Osteoblast (primary cell): ENCODE data around the gene ZNF280A. TPM values are rescaled to one million over a fixed set of nuclear protein-coding genes. Genes with fewer than 3 reads are reported as not detected.

Source experiments
- DNase-seq: peaks from one replicate; pipeline ENCODE4 v3.0.0; 2011; ENCODE audit warnings: low spot score, mixed read lengths; ENCODE audit not compliant: insufficient read length; ENCODE audit errors: missing footprints
- H2AFZ ChIP-seq: 2 replicates; pipeline ENCODE4 v1.6.0; 2011; ENCODE audit warnings: mild to moderate bottlenecking, low read length
- H3K27ac ChIP-seq: 2 replicates; pipeline ENCODE4 v1.5.1; 2011; ENCODE audit warnings: mild to moderate bottlenecking, low read depth, low read length, moderate library complexity
- H3K27me3 ChIP-seq: 2 replicates; pipeline ENCODE4 v1.6.0; 2012; ENCODE audit warnings: mild to moderate bottlenecking, control low read depth, inconsistent platforms, low read length, moderate library complexity; ENCODE audit not compliant: insufficient read depth
- H3K36me3 ChIP-seq: 2 replicates; pipeline ENCODE4 v1.5.1; 2011; ENCODE audit warnings: mild to moderate bottlenecking, low read length, control low read depth, moderate library complexity; ENCODE audit not compliant: insufficient read depth
- H3K4me1 ChIP-seq: 2 replicates; pipeline ENCODE4 v1.5.1; 2011; ENCODE audit warnings: mild to moderate bottlenecking, low read length, control low read depth, moderate library complexity; ENCODE audit not compliant: insufficient read depth
- H3K4me2 ChIP-seq: 2 replicates; pipeline ENCODE4 v1.6.0; 2011; ENCODE audit warnings: mild to moderate bottlenecking, low read length; ENCODE audit not compliant: insufficient read depth
- H3K4me3 ChIP-seq: fragments of 200-600 bp; sonication (generic); 3 replicates; pipeline ENCODE4 v1.5.1; 2012; ENCODE audit warnings: mild to moderate bottlenecking, low read length, inconsistent platforms; ENCODE audit not compliant: insufficient read depth
- H3K79me2 ChIP-seq: 2 replicates; pipeline ENCODE4 v1.6.0; 2012; ENCODE audit warnings: mild to moderate bottlenecking, low read length, control low read depth, inconsistent platforms; ENCODE audit not compliant: insufficient read depth
- H3K9me3 ChIP-seq: 2 replicates; pipeline ENCODE4 v1.5.1; 2011; ENCODE audit warnings: low read depth, low read length, control low read depth
- H4K20me1 ChIP-seq: 2 replicates; pipeline ENCODE4 v1.6.0; 2012; ENCODE audit warnings: mild to moderate bottlenecking, low read length, control low read depth; ENCODE audit not compliant: insufficient read depth
- CTCF ChIP-seq: IDR thresholded peaks from 2 replicates; pipeline ENCODE4 v1.5.1; 2011; ENCODE audit warnings: mild to moderate bottlenecking, low read depth, low read length, moderate library complexity; ENCODE audit errors: extremely low read depth
- total RNA-seq: library from RNA; depleted of rRNA; stranded (reverse); fragments of >200 nt; gene quantifications from 2 replicates; pipeline ENCODE4 v1.2.3, GENCODE V29; 2012

Gene ZNF280A
- total RNA-seq, 1 donor, result not detected

- TF ChIP-seq CTCF, result no peak
- Histone ChIP-seq H3K27ac (no peak overlapping the region), H3K4me3 (no peak overlapping the region), H4K20me1 (no peaks in the 10 kb centered on the region), H3K4me1 (no peaks in the 10 kb centered on the region), H3K79me2 (no peaks in the 10 kb centered on the region), H2AFZ (no peak overlapping the region), H3K27me3 (no peaks in the 10 kb centered on the region), H3K36me3 (no peaks in the 10 kb centered on the region), H3K9me3 (no peaks in the 10 kb centered on the region), H3K4me2 (no peak overlapping the region)
- peak; percentile 72 for DNase-seq
These were observed 32.6 kb upstream of the ZNF280A start for GRCh38 chr22:22552630-22553029.

- no peaks in the 10 kb centered on the region for H3K79me2 ChIP-seq
- H3K36me3 ChIP-seq, result no peaks in the 10 kb centered on the region
- no peaks in the 10 kb centered on the region for H3K9me3 ChIP-seq
- DNase-seq, result no peak
- no peak overlapping the region for H3K27ac ChIP-seq
- H3K4me1 ChIP-seq, result no peaks in the 10 kb centered on the region
- H4K20me1 ChIP-seq, result no peaks in the 10 kb centered on the region
- H3K4me2 ChIP-seq, result no peak overlapping the region
- H3K27me3 ChIP-seq, result no peaks in the 10 kb centered on the region
- H3K4me3 ChIP-seq, result no peak overlapping the region
- no peak overlapping the region for H2AFZ ChIP-seq
- TF ChIP-seq CTCF, result no peak
These were observed 30.8 kb upstream of the ZNF280A start for GRCh38 chr22:22550789-22551434.

- Histone ChIP-seq H3K79me2 (no peaks in the 10 kb centered on the region), H3K27ac (no peak overlapping the region), H3K4me1 (no peaks in the 10 kb centered on the region), H3K9me3 (no peaks in the 10 kb centered on the region), H4K20me1 (no peaks in the 10 kb centered on the region), H3K4me2 (no peak overlapping the region), H3K36me3 (no peaks in the 10 kb centered on the region), H2AFZ (no peak overlapping the region), H3K27me3 (no peaks in the 10 kb centered on the region), H3K4me3 (no peak overlapping the region)
- DNase-seq, result no peak
- TF ChIP-seq CTCF, result no peak
These were observed 28.8 kb upstream of the ZNF280A start for GRCh38 chr22:22548910-22549309.

GRCh38 chr22:22548317-22548716, 28.2 kb upstream of the ZNF280A start:
- no peaks in the 10 kb centered on the region for H3K27me3 ChIP-seq
- DNase-seq, result no peak
- no peak overlapping the region for H3K4me3 ChIP-seq
- no peak for TF ChIP-seq CTCF
- H3K9me3 ChIP-seq, result no peaks in the 10 kb centered on the region
- H3K4me2 ChIP-seq, result no peak overlapping the region
- no peaks in the 10 kb centered on the region for H4K20me1 ChIP-seq
- H3K79me2 ChIP-seq, result no peaks in the 10 kb centered on the region
- H2AFZ ChIP-seq, result no peak overlapping the region
- no peaks in the 10 kb centered on the region for H3K4me1 ChIP-seq
- no peak overlapping the region for H3K27ac ChIP-seq
- no peaks in the 10 kb centered on the region for H3K36me3 ChIP-seq
